ENCODE data around the gene BANF1.

The BANF1 gene, protein sequence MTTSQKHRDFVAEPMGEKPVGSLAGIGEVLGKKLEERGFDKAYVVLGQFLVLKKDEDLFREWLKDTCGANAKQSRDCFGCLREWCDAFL

GRCh38 chr11:66001942-66002647, at the start of gene BANF1, which contains the start of gene EIF1AD:
Gene BANF1 (plus strand): TSS chr11:66002503. CDS start chr11:66003251, 748 bp downstream.
Gene EIF1AD (minus strand): TSS chr11:66002157. CDS start chr11:66000389, 1,768 bp downstream.
- DNase-seq = peak; percentile 87

DNA sequence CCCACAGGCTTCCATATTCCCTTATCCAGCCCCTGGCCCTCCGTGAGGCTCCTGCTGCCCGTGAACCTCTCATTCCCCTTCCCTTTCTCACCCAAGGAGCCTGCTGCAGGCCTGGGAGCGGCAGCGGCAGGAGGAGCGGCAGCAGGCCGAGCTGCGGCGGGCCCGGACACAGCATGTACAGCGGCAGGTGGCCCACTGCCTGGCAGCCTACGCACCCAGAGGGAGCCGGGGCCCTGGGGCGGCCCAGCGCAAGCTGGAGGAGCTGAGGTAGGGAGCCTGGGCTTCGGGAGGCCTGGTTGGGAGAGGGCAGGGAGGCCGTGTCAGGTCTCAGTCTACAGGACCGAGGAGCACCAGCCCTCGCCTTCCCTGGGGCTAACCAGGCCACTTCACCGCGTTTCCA, 48.8 kb upstream of the BANF1 start:
- no peak for DNase-seq

DNA sequence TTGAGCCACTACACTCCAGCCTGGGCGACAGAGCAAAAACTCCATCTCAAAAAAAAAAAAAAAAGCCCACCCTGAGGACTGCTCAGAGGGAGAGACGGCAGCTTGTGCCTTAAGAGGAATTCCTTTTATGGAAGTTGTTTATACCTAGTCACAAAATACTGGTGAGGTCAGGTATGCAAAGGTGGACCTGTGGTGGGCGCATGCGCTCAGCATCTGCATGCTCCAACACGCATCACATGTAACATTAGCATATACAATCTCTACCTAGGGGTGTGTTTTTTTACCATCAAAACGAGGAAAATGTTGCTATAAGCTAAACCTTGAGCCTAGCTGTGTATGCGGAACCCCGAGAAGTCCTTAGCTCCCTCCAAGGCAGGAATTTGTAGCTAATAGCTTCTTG, 47.5 kb upstream of the BANF1 start:
- no peak for DNase-seq

DNA sequence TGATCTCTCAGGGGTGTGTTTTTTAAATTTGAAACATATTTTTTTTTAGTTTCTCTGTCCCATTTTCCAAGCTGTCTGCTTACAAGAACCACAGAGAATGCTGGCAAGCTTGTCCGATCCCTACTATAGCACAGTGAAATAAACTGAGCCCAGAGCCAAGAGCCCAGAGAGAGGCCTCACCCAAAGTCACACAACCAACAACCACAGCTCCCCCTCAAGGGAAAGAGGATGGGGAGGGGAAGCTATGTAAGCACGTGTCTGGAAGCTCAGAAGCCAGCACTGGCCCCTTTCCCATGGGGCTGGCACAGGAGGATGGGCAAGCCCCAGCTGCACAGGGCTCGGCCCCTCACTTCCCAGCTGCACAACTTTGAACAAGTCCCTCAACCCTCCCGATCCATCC, 44.0 kb upstream of the BANF1 start:
- no peak for DNase-seq

- DNase-seq = no peak
Measured at GRCh38 chr11:65958774-65959420, 43.4 kb upstream of the BANF1 start.

DNA sequence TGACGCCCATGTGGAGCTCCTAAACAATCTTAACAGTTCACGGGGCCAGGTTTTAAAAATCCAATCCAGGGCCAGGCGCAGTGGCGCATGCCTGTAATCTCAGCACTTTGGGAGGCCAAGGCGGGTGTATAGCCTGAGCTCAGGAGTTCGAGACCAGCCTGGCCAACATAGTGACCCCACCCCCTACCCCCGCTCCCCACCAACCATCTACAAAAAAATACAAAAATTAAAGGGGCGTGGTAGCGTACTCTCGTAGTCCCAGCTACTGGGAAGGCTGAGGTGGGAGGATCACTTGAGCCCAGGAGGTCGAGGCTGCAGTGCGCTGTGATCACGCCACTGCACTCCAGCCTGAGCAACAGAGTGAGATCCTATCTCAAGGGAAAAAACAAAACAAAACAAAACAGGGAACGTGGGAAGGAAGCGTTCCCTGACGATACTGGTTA, 41.5 kb upstream of the BANF1 start:
- no peak for DNase-seq

- peak; percentile 91 for DNase-seq
Measured at GRCh38 chr11:65961267-65962140, 40.8 kb upstream of the BANF1 start, which contains the start of gene SART1. Gene SART1 (plus strand): TSS chr11:65961734. CDS start chr11:65961781, 47 bp downstream.

DNA sequence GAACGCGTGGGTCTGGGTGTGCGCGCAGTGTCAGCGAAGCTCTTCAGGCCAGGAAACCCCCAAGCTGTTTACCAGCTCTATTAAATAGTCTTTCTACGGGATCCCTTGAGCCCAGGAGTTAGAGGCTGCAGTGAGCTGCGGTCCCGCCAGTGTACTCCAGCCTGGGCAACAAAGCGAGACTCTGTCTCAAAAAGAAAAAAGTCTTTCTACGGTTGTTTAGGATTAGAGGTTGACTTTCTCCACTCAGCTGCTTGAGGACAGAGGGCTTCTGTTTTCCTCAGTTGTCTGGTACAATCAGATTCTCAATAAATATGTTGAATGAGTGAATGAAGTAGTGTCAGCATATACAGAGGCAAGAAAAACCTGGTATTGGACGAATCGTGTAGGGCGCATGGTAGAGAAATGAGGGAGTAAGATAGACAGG, 40.1 kb upstream of the BANF1 start:
- DNase-seq = no peak

DNA sequence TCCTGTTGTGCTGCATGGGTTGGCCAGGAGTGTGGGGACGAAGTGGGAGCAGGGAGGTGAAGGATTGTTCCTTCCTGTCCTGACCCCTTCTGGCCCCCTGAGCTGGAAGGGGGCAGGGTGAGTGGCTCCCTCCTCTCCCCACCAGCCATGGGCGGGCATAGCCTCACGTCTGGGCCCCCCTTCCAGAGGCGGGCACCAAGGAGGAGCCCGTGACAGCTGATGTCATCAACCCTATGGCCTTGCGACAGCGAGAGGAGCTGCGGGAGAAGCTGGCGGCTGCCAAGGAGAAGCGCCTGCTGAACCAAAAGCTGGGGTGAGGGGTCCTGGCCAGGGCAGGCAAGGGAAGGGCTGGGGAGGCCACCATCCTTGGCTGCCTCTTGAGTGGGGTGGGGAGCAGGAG, 37.4 kb upstream of the BANF1 start:
- DNase-seq = no peak

GRCh38 chr11:65965986-65966762, 36.1 kb upstream of the BANF1 start:
- DNase-seq = no peak

GRCh38 chr11:65967329-65967934, 34.9 kb upstream of the BANF1 start:
- DNase-seq = no peak

DNA sequence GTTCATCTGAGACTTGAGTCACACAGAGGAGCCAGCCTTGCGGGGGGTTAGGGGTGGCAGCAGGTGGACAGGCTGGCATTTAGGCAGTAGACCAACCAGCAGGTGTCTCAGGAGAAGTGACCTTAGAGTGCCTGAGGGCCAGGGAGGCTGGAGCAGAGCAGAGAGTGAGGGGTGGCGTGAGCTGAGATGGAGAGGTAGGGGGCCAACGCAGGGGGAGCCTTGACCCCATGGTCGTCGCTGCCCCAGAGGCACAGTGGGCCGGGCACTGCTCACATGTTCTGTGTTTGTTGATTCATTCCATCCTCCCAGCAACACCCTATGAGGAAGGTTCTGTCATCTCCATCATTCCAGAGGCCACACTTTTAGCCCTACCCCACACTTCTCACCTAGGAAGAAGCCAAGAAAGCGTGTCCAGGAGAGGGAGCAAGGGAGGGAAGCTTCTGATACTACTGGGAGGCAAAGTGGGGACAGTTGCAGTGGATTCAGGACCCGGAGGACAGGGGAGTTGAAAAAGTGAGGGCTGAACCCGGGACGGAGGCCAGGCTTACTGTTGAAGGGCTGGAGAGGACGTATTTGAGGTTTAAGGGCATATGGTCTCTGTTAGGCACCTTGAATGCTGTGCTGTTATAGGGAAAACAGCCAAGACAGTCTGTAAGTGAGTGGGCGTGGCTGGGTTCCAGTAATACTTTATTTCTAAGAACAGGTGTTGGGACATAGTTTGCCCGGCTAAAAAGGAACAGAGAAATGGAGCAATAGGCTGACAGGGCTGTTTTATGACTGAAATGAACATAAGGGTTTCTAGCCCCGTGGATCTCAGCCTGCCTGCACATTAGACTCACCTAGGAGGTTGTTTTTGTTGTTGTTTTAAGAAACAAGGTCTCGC, 33.5 kb upstream of the BANF1 start:
- DNase-seq = no peak

GRCh38 chr11:65972116-65972515, 30.2 kb upstream of the BANF1 start:
- DNase-seq = no peak

DNA sequence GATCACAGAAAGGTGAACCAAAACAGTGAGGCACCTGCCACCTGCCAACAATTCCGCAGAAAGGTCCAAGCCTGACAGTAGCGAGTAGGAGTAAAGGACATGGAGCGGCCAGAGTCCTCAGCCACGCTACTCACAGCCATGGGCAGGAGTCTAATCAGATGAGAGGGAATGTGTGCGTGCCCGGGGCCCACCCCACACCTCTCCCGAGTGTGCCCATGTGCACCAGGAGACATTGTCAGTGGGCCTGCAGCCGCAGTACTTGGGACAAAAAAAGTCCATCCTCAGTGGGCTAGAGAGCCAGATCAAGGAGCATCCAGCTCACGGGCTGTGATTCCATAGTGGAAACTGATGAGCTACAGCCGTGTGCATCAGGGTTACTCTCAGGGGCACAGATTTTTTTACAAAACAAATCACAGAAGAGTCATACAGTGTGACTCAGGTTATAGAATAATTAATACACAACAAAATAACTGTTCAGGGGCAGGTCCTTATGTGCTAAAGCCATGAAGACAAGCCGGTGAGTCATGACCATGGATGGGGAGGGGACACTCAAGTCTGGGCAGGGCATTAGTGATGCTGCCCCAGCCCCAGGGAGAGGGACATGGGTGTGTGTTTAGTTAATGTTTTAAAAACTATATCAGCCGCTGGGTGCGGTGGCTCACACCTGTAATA, 28.7 kb upstream of the BANF1 start:
- no peak for DNase-seq

DNA sequence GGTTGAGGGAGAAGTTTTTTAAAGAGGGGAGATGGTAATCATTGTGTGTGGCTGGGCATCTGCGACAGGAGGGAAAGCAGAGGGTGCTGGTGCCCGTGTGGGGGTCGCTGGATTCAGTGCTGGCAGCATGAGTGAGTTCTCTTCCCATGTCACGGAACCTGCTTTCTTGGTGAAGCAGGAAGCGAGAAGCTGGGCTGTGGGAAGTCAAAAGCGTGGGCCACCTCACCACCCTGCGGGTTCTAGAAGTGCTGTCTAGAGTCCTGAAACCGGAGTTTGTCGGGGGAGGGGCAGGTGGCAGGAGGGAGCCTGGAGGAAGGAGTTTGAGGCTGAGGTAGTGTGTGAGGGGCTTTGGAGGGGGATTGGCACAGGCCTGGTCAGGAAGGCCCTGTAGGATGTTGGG, 26.5 kb upstream of the BANF1 start:
- DNase-seq = no peak

DNA sequence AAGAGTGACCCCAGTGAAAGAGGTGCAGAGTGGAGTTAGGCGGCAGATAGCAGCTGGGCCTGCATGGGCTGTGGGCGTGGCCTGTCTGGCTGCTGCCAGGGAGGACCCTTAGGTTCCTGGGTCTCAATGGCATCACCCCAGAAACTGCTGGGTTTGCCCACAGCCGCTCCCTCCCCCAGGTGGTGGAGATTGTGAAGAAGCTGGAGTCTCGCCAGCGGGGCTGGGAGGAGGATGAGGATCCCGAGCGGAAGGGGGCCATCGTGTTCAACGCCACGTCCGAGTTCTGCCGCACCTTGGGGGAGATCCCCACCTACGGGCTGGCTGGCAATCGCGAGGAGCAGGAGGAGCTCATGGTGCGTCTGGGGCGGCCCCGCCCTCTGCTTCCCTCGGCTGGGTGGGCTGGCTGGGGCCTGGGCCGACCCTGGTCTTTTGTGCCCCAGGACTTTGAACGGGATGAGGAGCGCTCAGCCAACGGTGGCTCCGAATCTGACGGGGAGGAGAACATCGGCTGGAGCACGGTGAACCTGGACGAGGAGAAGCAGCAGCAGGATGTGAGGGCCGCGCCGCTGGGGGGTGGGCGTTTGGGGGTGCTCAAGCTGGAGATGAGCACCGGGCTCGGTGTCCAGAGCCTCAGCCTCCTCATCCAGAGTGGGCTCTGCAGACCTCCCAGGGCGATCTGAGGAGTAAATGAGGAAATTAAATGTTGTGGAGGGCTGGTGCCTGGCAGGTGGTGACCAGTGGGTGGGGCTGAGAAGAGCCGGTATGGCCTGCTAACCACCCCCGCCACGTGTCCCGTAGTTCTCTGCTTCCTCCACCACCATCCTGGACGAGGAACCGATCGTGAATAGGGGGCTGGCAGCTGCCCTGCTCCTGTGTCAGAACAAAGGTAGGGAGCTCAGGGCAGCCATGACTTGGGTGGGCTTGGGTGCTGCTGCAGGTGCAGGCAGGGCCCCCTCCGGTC, 25.8 kb upstream of the BANF1 start:
- DNase-seq = no peak

DNA sequence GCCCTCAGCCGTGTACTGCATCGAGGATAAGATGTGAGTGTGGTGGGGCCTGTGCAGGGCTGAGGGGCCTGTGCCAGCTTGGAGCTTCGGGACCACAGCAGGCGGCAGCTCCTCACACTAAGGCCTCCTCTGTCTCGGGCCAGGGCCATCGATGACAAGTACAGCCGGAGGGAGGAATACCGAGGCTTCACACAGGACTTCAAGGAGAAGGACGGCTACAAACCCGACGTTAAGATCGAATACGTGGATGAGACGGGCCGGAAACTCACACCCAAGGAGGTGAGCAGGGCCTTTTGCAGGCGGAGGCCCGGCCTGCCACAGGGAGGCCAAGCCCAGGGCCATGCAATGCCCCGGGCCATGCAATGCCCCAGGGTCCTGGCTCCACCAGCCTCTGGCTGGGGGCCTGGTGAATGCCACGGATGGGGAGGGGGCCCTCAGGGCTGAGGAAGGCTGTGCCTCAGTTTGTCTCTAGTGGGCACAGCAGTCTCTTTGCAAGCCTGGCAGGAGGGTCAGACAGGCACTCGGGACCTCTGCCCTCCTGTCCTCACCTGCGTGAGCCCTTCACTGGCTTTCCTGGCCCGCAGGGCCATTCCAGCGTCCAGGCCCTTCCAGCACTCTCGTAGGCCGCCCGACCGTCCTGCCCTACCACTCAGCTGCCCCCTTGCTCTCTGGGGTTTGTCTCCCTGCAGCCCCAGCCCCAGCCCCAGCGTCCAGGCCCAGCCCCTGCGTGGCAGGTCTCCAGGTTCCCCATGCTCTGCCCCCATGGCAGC, 24.5 kb upstream of the BANF1 start:
- no peak for DNase-seq
